GM23338 (cell line): ENCODE measurements around the gene ADGRG6.

Experiments used
- CREB1 ChIP-seq: fragments of 250-450 bp; sonication (Bioruptor Pico); IDR thresholded peaks from 2 replicates; pipeline ENCODE4 v1.5.0; 2020; ENCODE audit warnings: low read depth, mild to moderate bottlenecking, moderate library complexity
- CTCF ChIP-seq, 2 experiments: fragments of 200-600 bp in 1 of 2; sonication (generic) in 1 of 2; conservative IDR thresholded peaks; 2 replicates each; pipeline versions ENCODE4 v1.5.1 to v1.6.1; 2016 to 2017; ENCODE audit warnings: antibody characterized with exemption in 2 of 2, low read depth in 2 of 2, mild to moderate bottlenecking in 2 of 2, moderate library complexity in 1 of 2
- ETS1 ChIP-seq: IDR thresholded peaks from 2 replicates; pipeline ENCODE4 v1.6.1; 2016; ENCODE audit warnings: antibody characterized with exemption
- EZH2 ChIP-seq: fragments of 200-600 bp; sonication (generic); IDR thresholded peaks from one replicate; pipeline ENCODE4 v1.8.0; 2017; ENCODE audit warnings: antibody characterized with exemption, mild to moderate bottlenecking, low read depth; ENCODE audit not compliant: unreplicated experiment
- EZH2phosphoT487 ChIP-seq: fragments of 200-600 bp; sonication (generic); IDR thresholded peaks from one replicate; pipeline ENCODE4 v1.8.1; 2018; ENCODE audit warnings: antibody characterized with exemption; ENCODE audit not compliant: unreplicated experiment
- JUNB ChIP-seq: IDR thresholded peaks from one replicate; pipeline ENCODE4 v1.6.1; 2016; ENCODE audit warnings: antibody characterized with exemption; ENCODE audit not compliant: unreplicated experiment
- POLR2AphosphoS5 ChIP-seq: IDR thresholded peaks from 2 replicates; pipeline ENCODE4 v1.6.1; 2016; ENCODE audit warnings: antibody characterized with exemption, low read depth
- REST ChIP-seq: IDR thresholded peaks from one replicate; pipeline ENCODE4 v1.6.1; 2018; ENCODE audit warnings: antibody characterized with exemption; ENCODE audit not compliant: unreplicated experiment
- ZNF114 ChIP-seq: fragments of 250-450 bp; sonication (Bioruptor Pico); IDR thresholded peaks from 2 replicates; pipeline ENCODE4 v1.5.0; 2020; ENCODE audit warnings: mild to moderate bottlenecking, moderate library complexity

GRCh38 chr6:142313284-142313683 lies 11.5 kb downstream of the ADGRG6 start:
- no peak for TF ChIP-seq CTCF (conservative IDR thresholded peaks at IDR 0.05; ENCODE audit: low read depth in 2 of 2)
- TF ChIP-seq ETS1, result no peak
- no peak for TF ChIP-seq POLR2AphosphoS5
- no peak for TF ChIP-seq REST
- no peak for TF ChIP-seq CREB1 (CRISPR knock-in tag)
- TF ChIP-seq EZH2, result no peak
- TF ChIP-seq ZNF114, result no peak
- no peak for TF ChIP-seq EZH2phosphoT487
- TF ChIP-seq JUNB, result no peak
